Inflammatory macrophage treated with lipopolysaccharide for 4 hours (primary cell): ENCODE data around the gene GPR83.
"Not testable (repeated sequence)": the region's sequence is repeated elsewhere in the genome, so short reads cannot be mapped to it uniquely, and the experiment has no call there.

Experiments used
- DNase-seq: peaks from one replicate; pipeline ENCODE4 v3.0.0-alpha.2; 2020

The GPR83 gene

GRCh38 chr11:94350850-94351563, 50.2 kb downstream of the GPR83 start:
- DNase-seq = not testable (repeated sequence)

DNA sequence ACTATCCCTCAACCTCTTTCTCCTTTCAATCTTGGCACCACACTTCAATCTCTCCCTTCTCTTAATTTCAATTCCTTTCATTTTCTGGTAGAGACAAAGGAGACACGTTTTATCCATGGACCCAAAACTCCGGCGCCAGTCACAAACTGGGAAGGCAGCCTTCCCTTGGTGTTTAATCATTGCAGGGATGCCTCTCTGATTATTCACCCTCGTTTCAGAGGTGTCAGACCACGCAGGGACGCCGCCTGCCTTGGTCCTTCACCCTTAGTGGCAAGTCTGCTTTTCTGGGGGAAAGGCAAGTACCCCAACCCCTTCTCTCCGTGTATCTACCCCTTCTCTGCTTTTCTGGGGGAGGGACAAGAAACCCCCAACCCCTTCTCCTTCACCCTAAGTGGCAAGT, 54.9 kb downstream of the GPR83 start:
- DNase-seq = not testable (repeated sequence)

- no peak for DNase-seq
These were observed 57.7 kb downstream of the GPR83 start for GRCh38 chr11:94343495-94343894.

DNA sequence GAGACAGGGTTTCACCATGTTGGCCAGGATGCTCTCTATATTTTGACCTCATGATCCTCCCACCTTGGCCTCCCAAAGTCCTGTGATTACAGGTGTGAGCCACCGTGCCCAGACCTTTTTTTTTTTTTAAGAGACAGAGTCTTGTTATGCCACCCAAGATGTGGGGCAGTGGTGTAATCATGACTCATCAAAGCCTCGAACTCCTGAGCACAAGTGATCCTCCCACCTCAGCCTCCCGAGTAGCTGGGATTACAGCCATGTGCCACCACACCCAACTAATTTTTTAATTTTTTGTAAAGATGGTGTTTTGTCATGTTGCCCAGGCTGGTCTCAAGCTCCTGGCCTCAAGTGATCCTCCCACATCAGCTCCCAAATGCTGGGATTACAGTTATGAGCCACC, 59.0 kb downstream of the GPR83 start:
- DNase-seq = no peak

DNA sequence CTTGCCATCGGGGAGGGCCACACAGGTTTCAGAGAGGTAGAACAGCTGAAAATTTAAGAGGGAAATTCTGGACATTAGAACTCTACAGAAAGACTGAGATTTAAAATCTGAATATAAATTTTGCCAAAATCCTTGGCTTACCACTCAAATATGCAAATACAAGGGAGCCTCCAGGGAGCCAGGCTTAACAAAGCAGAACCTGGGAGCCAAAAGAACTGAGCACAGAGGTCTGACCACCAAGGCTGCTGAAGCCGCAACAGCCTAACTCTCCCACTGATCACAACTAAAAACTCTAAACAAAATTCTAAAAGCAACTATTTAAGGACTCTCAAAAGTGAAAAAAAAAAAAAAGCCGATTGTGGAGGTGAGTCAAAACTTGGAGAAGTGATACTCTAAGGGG, 62.6 kb downstream of the GPR83 start:
- DNase-seq = no peak

GRCh38 chr11:94336033-94336432, 65.2 kb downstream of the GPR83 start:
- no peak for DNase-seq

GRCh38 chr11:94332814-94333213, 68.4 kb downstream of the GPR83 start:
- no peak for DNase-seq

GRCh38 chr11:94330789-94331188, 70.4 kb downstream of the GPR83 start:
- DNase-seq = no peak

DNA sequence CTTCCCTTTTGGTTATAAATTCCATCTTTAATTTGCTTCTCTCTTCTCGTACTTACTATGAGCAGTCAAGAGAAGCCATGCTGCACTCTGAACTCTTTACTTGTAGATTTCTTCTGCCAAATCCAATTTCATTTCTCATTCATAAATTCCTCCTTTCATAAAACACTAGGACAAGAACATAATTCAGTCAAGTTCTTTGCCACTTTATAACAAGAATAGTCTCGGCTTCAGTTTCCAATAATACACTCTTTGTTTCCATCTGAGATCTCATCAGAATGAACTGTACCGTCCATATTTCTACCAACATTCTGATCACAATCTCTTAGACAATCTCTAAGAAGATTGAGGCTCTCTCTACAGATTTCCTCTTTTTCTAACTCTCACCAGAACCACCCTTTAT, 71.7 kb downstream of the GPR83 start:
- DNase-seq = no peak

- no peak for DNase-seq
These were observed 72.6 kb downstream of the GPR83 start for GRCh38 chr11:94328587-94329080.
